CD14-positive monocyte (primary cell): ENCODE data around the gene BLNK. TPM values are rescaled to one million over a fixed set of nuclear protein-coding genes. Genes with fewer than 3 reads are reported as not detected.

ENCODE experiments used
- DNase-seq, 3 donors: peaks; one replicate each; pipeline ENCODE4 v3.0.0-alpha.2; 2011 to 2022
- H2AFZ ChIP-seq: 2 replicates; pipeline ENCODE4 v1.6.0; 2012; ENCODE audit warnings: mild to moderate bottlenecking, low read depth, low read length, inconsistent platforms; ENCODE audit not compliant: insufficient read depth, poor library complexity, severe bottlenecking
- H3K27ac ChIP-seq, 2 donors: 1 replicate in 1 of 2; 2 replicates in 1 of 2; pipeline ENCODE4 v1.5.1; 2012 to 2013; ENCODE audit warnings: low read length in 2 of 2, control low read depth in 1 of 2, inconsistent platforms in 1 of 2, low read depth in 1 of 2, mild to moderate bottlenecking in 1 of 2
- H3K27me3 ChIP-seq, 2 donors: one replicate each; pipeline versions ENCODE4 v1.6.0 to v1.6.1; 2011 to 2013; ENCODE audit warnings: low read length in 2 of 2; ENCODE audit not compliant: control insufficient read depth in 2 of 2, insufficient read depth in 2 of 2
- H3K36me3 ChIP-seq, 2 donors: replicated peaks in 1 of 2; 1 replicate in 1 of 2; 2 replicates in 1 of 2; pipeline versions ENCODE4 v1.5.1 to v1.6.1; 2012 to 2013; ENCODE audit warnings: low read length in 2 of 2, control low read depth in 1 of 2, inconsistent platforms in 1 of 2, mild to moderate bottlenecking in 1 of 2; ENCODE audit not compliant: insufficient read depth in 2 of 2, control insufficient read depth in 1 of 2
- H3K4me1 ChIP-seq, 2 donors: 1 replicate in 1 of 2; 2 replicates in 1 of 2; pipeline versions ENCODE4 v1.5.1 to v1.6.1; 2012 to 2013; ENCODE audit warnings: low read length in 2 of 2, control low read depth in 1 of 2, inconsistent platforms in 1 of 2, mild to moderate bottlenecking in 1 of 2, moderate library complexity in 1 of 2; ENCODE audit not compliant: insufficient read depth in 2 of 2, control insufficient read depth in 1 of 2
- H3K4me2 ChIP-seq: replicated peaks from 2 replicates; pipeline ENCODE3; 2012; ENCODE audit warnings: low read length, moderate library complexity, mild to moderate bottlenecking; ENCODE audit not compliant: poor library complexity, severe bottlenecking; ENCODE audit errors: extremely low read depth
- H3K4me3 ChIP-seq, 3 experiments: fragments of 200-600 bp in 1 of 3; sonication (generic) in 1 of 3; replicated peaks in 1 of 3; 1 replicate in 2 of 3; 2 replicates in 1 of 3; pipeline ENCODE4 v1.5.1; 2011 to 2013; ENCODE audit warnings: low read length in 3 of 3, mild to moderate bottlenecking in 3 of 3, control low read depth in 2 of 3, low read depth in 2 of 3, inconsistent platforms in 1 of 3, moderate library complexity in 1 of 3
- H3K79me2 ChIP-seq: 2 replicates; pipeline ENCODE4 v1.6.0; 2012; ENCODE audit warnings: mild to moderate bottlenecking, control low read depth, inconsistent platforms, low read length, moderate library complexity; ENCODE audit not compliant: insufficient read depth
- H3K9ac ChIP-seq: 2 replicates; pipeline ENCODE4 v1.6.0; 2017; ENCODE audit warnings: low read length, mild to moderate bottlenecking; ENCODE audit not compliant: insufficient read depth, poor library complexity, severe bottlenecking
- H3K9me3 ChIP-seq, 2 donors: replicated peaks in 1 of 2; 1 replicate in 1 of 2; 2 replicates in 1 of 2; pipeline versions ENCODE4 v1.5.1 to v1.6.1; 2012 to 2013; ENCODE audit warnings: low read length in 2 of 2, control low read depth in 1 of 2; ENCODE audit not compliant: control insufficient read depth in 1 of 2, insufficient read depth in 1 of 2
- H4K20me1 ChIP-seq: 2 replicates; pipeline ENCODE4 v1.6.0; 2012; ENCODE audit warnings: mild to moderate bottlenecking, low read length, control low read depth, moderate library complexity; ENCODE audit not compliant: insufficient read depth
- H3K27ac Mint-ChIP-seq, 7 donors: one replicate each; pipeline ENCODE4 v1.8.0; 2020; ENCODE audit warnings: mild to moderate bottlenecking in 7 of 7, mixed read lengths in 7 of 7, moderate library complexity in 6 of 7, inconsistent platforms in 2 of 7
- H3K27me3 Mint-ChIP-seq, 3 donors: one replicate each; pipeline ENCODE4 v1.8.0; 2021 to 2022; ENCODE audit warnings: low read depth in 3 of 3, mild to moderate bottlenecking in 3 of 3, mixed read lengths in 3 of 3, moderate library complexity in 3 of 3, inconsistent platforms in 1 of 3
- H3K36me3 Mint-ChIP-seq, 2 donors: one replicate each; pipeline ENCODE4 v1.8.0; 2020; ENCODE audit warnings: mixed read lengths in 2 of 2, inconsistent platforms in 1 of 2, mild to moderate bottlenecking in 1 of 2
- H3K4me1 Mint-ChIP-seq: one replicate; pipeline ENCODE4 v1.8.0; 2020; ENCODE audit warnings: mild to moderate bottlenecking, mixed read lengths
- H3K4me3 Mint-ChIP-seq, 2 donors: one replicate each; pipeline ENCODE4 v1.8.0; 2020; ENCODE audit warnings: mild to moderate bottlenecking in 2 of 2, mixed read lengths in 2 of 2, moderate library complexity in 1 of 2
- H3K9me3 Mint-ChIP-seq, 7 donors: one replicate each; pipeline ENCODE4 v1.8.0; 2020 to 2022; ENCODE audit warnings: mixed read lengths in 7 of 7, mild to moderate bottlenecking in 6 of 7, moderate library complexity in 6 of 7, inconsistent platforms in 2 of 7
- WGBS: methylation state at CpG from one replicate; pipeline ENCODE4 v1.1.5; 2013; ENCODE audit warnings: missing lambda C conversion rate; ENCODE audit not compliant: insufficient coverage; 5-methylcytosine and 5-hydroxymethylcytosine counted together
- intact Hi-C, 2 donors: fragments of 100-400 bp; cut with micrococcal nuclease; formaldehyde crosslinking; loops; one replicate each; pipeline versions ENCODE4 v1.15.0 to v1.15.1; 2023
- polyA plus RNA-seq, 3 donors: library from polyadenylated mRNA; depleted of rRNA in 1 of 3; unstranded in 2 of 3; stranded (reverse) in 1 of 3; fragments of 300-500 nt in 2 of 3; fragments of >200 nt in 1 of 3; fragmentation: Illumina TruSeq in 2 of 3; gene quantifications; 1 replicate in 2 of 3; 2 replicates in 1 of 3; pipeline ENCODE4 v1.2.3, GENCODE V29; 2012 to 2021
- TF ChIP-seq, protein P1 (sequence below): fragments of 200-600 bp; IDR thresholded peaks from one replicate; pipeline ENCODE4 v1.8.0; 2022; ENCODE audit warnings: antibody characterized with exemption, mild to moderate bottlenecking

BLNK gene
- polyA plus RNA-seq, 3 donors: 1.4 to 1.9 (median 1.5) TPM

GRCh38 chr10:96263669-96264068, 7.7 kb downstream of the BLNK start:
- H3K27me3 Mint-ChIP-seq: peaks cover 0 to 5% (median 2%) of the 10 kb centered on the region in 3 donors
- peaks cover 10 to 12% of the 10 kb centered on the region in 2 donors for H3K4me1 ChIP-seq
- H3K27me3 ChIP-seq: no peaks in the 10 kb centered on the region
- WGBS: 80% methylated on average over 3 of the region's 4 CpGs
- no peak overlapping the region for H3K27ac Mint-ChIP-seq
- H4K20me1 ChIP-seq: no peaks in the 10 kb centered on the region
- H3K27ac ChIP-seq: no peak overlapping the region
- peaks cover 0 to 2% (median 0%) of the 10 kb centered on the region in 7 donors for H3K9me3 Mint-ChIP-seq
- no peak overlapping the region for H2AFZ ChIP-seq
- TF ChIP-seq, protein P1, sequence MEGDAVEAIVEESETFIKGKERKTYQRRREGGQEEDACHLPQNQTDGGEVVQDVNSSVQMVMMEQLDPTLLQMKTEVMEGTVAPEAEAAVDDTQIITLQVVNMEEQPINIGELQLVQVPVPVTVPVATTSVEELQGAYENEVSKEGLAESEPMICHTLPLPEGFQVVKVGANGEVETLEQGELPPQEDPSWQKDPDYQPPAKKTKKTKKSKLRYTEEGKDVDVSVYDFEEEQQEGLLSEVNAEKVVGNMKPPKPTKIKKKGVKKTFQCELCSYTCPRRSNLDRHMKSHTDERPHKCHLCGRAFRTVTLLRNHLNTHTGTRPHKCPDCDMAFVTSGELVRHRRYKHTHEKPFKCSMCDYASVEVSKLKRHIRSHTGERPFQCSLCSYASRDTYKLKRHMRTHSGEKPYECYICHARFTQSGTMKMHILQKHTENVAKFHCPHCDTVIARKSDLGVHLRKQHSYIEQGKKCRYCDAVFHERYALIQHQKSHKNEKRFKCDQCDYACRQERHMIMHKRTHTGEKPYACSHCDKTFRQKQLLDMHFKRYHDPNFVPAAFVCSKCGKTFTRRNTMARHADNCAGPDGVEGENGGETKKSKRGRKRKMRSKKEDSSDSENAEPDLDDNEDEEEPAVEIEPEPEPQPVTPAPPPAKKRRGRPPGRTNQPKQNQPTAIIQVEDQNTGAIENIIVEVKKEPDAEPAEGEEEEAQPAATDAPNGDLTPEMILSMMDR: no peak
- H3K9ac ChIP-seq: no peak overlapping the region
- H3K4me3 Mint-ChIP-seq: no peak overlapping the region
- H3K36me3 Mint-ChIP-seq: no peaks in the 10 kb centered on the region
- H3K79me2 ChIP-seq: no peaks in the 10 kb centered on the region
- H3K36me3 ChIP-seq: no peaks in the 10 kb centered on the region
- no peak overlapping the region for H3K4me2 ChIP-seq
- H3K9me3 ChIP-seq: no peaks in the 10 kb centered on the region
- no peak overlapping the region for H3K4me3 ChIP-seq
- intact Hi-C loops: no loop called here
- no peak for DNase-seq
- H3K4me1 Mint-ChIP-seq: peaks cover 25% of the 10 kb centered on the region

DNA sequence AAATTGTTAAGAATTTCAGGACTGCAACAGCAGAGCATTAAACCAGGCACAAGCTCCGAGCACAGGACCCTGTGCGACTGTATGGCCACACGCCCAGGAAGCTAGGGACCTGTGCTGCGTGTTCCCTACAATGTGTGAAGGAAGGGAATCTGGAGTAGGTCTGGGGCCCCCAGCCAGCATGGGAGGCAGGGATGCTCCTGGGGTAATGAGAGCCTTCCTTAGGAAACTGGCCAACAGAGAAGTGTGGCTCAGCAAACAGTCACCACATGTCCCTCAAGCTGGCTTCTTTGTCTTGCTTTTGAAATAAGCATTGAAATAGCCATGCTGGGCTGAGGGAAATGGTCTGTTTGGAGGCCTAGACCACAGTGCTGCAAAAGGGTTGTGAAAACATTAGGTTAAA, 8.2 kb downstream of the BLNK start:
- H3K9me3 Mint-ChIP-seq: peaks cover 0 to 2% (median 0%) of the 10 kb centered on the region in 7 donors
- no peak overlapping the region for H3K4me3 ChIP-seq
- WGBS: 96% methylated on average over 4 of the region's 4 CpGs
- H3K36me3 Mint-ChIP-seq: no peaks in the 10 kb centered on the region
- H3K4me1 Mint-ChIP-seq: peaks cover 27% of the 10 kb centered on the region
- no peak overlapping the region for H3K4me2 ChIP-seq
- H2AFZ ChIP-seq: no peak overlapping the region
- no peaks in the 10 kb centered on the region for H3K9me3 ChIP-seq
- H3K9ac ChIP-seq: no peak overlapping the region
- no peak overlapping the region for H3K4me3 Mint-ChIP-seq
- H3K4me1 ChIP-seq: peaks cover 15 to 17% of the 10 kb centered on the region in 2 donors
- intact Hi-C loops: no loop called here
- no peaks in the 10 kb centered on the region for H3K79me2 ChIP-seq
- H3K36me3 ChIP-seq: no peaks in the 10 kb centered on the region
- peaks cover 0 to 5% (median 2%) of the 10 kb centered on the region in 3 donors for H3K27me3 Mint-ChIP-seq
- H4K20me1 ChIP-seq: no peaks in the 10 kb centered on the region
- DNase-seq: no peak
- no peaks in the 10 kb centered on the region for H3K27me3 ChIP-seq
- TF ChIP-seq, protein P1: no peak
- no peak overlapping the region for H3K27ac ChIP-seq
- H3K27ac Mint-ChIP-seq: no peak overlapping the region
